Astrocyte (in vitro differentiated cells and primary cell): ENCODE measurements around the gene ZDHHC14. TPM values are rescaled to one million over a fixed set of nuclear protein-coding genes. Genes with fewer than 3 reads are reported as not detected.

ENCODE experiments used
- DNase-seq: peaks from one replicate; pipeline ENCODE4 v3.0.0-alpha.2; 2010; ENCODE audit warnings: low read depth
- FAIRE-seq: peaks from 2 replicates; lab custom pipeline; 2011; peaks lifted over from hg19 to GRCh38; lab: Jason Lieb, UNC
- H2AFZ ChIP-seq: 2 replicates; pipeline ENCODE4 v1.6.0; 2012; ENCODE audit warnings: low read depth, low read length, inconsistent platforms
- H3K27ac ChIP-seq: 2 replicates; pipeline ENCODE4 v1.5.1; 2011; ENCODE audit warnings: low read depth, low read length, inconsistent platforms
- H3K27me3 ChIP-seq: 2 replicates; pipeline ENCODE4 v1.6.0; 2011; ENCODE audit warnings: low read length, inconsistent platforms; ENCODE audit not compliant: insufficient read depth
- H3K36me3 ChIP-seq: 2 replicates; pipeline ENCODE4 v1.5.1; 2011; ENCODE audit warnings: low read length, inconsistent platforms; ENCODE audit not compliant: insufficient read depth
- H3K4me1 ChIP-seq: 2 replicates; pipeline ENCODE4 v1.5.1; 2011; ENCODE audit warnings: low read length, inconsistent platforms; ENCODE audit not compliant: insufficient read depth
- H3K4me2 ChIP-seq: 2 replicates; pipeline ENCODE4 v1.6.0; 2012; ENCODE audit warnings: low read length, inconsistent platforms
- H3K4me3 ChIP-seq: 2 replicates; pipeline ENCODE4 v1.5.1; 2011; ENCODE audit warnings: low read depth, mild to moderate bottlenecking, low read length, inconsistent platforms; ENCODE audit not compliant: insufficient read depth
- H3K79me2 ChIP-seq: 2 replicates; pipeline ENCODE4 v1.6.0; 2012; ENCODE audit warnings: mild to moderate bottlenecking, low read length, inconsistent platforms; ENCODE audit not compliant: insufficient read depth
- H3K9ac ChIP-seq: 2 replicates; pipeline ENCODE4 v1.6.0; 2012; ENCODE audit warnings: mild to moderate bottlenecking, low read length, inconsistent platforms
- H3K9me3 ChIP-seq: 2 replicates; pipeline ENCODE4 v1.5.1; 2012; ENCODE audit warnings: low read depth, mild to moderate bottlenecking, low read length, inconsistent platforms; ENCODE audit not compliant: insufficient read depth
- H4K20me1 ChIP-seq: 2 replicates; pipeline ENCODE4 v1.6.0; 2012; ENCODE audit warnings: low read length, inconsistent platforms; ENCODE audit not compliant: insufficient read depth
- H3K27ac Mint-ChIP-seq: one replicate; pipeline ENCODE4 v1.8.0; 2021; ENCODE audit warnings: mild to moderate bottlenecking, mixed read lengths; ENCODE audit not compliant: unreplicated experiment
- H3K27me3 Mint-ChIP-seq: one replicate; pipeline ENCODE4 v1.8.0; 2021; ENCODE audit warnings: low read depth, mixed read lengths; ENCODE audit not compliant: unreplicated experiment
- H3K36me3 Mint-ChIP-seq: one replicate; pipeline ENCODE4 v1.8.0; 2021; ENCODE audit warnings: low read depth, mixed read lengths; ENCODE audit not compliant: unreplicated experiment
- H3K4me1 Mint-ChIP-seq: one replicate; pipeline ENCODE4 v1.8.0; 2021; ENCODE audit warnings: low read depth, mixed read lengths; ENCODE audit not compliant: unreplicated experiment
- H3K4me3 Mint-ChIP-seq: one replicate; pipeline ENCODE4 v1.8.0; 2021; ENCODE audit warnings: mild to moderate bottlenecking, moderate library complexity, mixed read lengths; ENCODE audit not compliant: unreplicated experiment
- H3K9me3 Mint-ChIP-seq: one replicate; pipeline ENCODE4 v1.8.0; 2021; ENCODE audit warnings: mild to moderate bottlenecking, mixed read lengths; ENCODE audit not compliant: unreplicated experiment
- CTCF ChIP-seq: IDR thresholded peaks from 2 replicates; pipeline ENCODE4 v1.5.1; 2011; ENCODE audit warnings: low read depth, mild to moderate bottlenecking, inconsistent platforms, low read length, moderate library complexity; ENCODE audit not compliant: insufficient read depth
- EZH2 ChIP-seq: IDR thresholded peaks from 2 replicates; pipeline ENCODE4 v1.6.1; 2012; ENCODE audit warnings: mild to moderate bottlenecking, low read length, inconsistent platforms; ENCODE audit not compliant: insufficient read depth
- total RNA-seq: library from RNA; stranded (reverse); gene quantifications from 2 replicates; pipeline ENCODE4 v1.2.1, GENCODE V29; 2021

The ZDHHC14 gene
- total RNA-seq, 1 donor from 2014 or later, result 7.2 TPM

GRCh38 chr6:157488058-157488457 lies 107.1 kb downstream of the ZDHHC14 start:
- no peak overlapping the region for H3K27ac ChIP-seq
- Mint-ChIP-seq H3K4me3 (no peak overlapping the region), H3K4me1 (no peaks in the 10 kb centered on the region), H3K36me3 (no peaks in the 10 kb centered on the region), H3K27ac (no peak overlapping the region), H3K9me3 (peaks cover 4% of the 10 kb centered on the region), H3K27me3 (peaks cover 26% of the 10 kb centered on the region)
- no peak overlapping the region for H3K9ac ChIP-seq
- H3K27me3 ChIP-seq, result no peaks in the 10 kb centered on the region
- no peak overlapping the region for H2AFZ ChIP-seq
- H3K36me3 ChIP-seq, result no peaks in the 10 kb centered on the region
- H3K4me3 ChIP-seq, result no peak overlapping the region
- no peak for FAIRE-seq
- no peaks in the 10 kb centered on the region for H3K9me3 ChIP-seq
- no peaks in the 10 kb centered on the region for H3K79me2 ChIP-seq
- no peaks in the 10 kb centered on the region for H3K4me1 ChIP-seq
- H4K20me1 ChIP-seq, result peaks cover 4% of the 10 kb centered on the region
- H3K4me2 ChIP-seq, result no peak overlapping the region
- TF ChIP-seq CTCF (no peak), EZH2 (no peak)
- DNase-seq, result no peak

GRCh38 chr6:157488716-157489118 lies 107.7 kb downstream of the ZDHHC14 start:
- Histone ChIP-seq H3K4me3 (no peak overlapping the region), H3K9me3 (no peaks in the 10 kb centered on the region), H3K4me1 (no peaks in the 10 kb centered on the region), H3K4me2 (no peak overlapping the region), H3K9ac (no peak overlapping the region), H3K36me3 (no peaks in the 10 kb centered on the region), H4K20me1 (peaks cover 4% of the 10 kb centered on the region), H3K27me3 (no peaks in the 10 kb centered on the region), H3K27ac (no peak overlapping the region), H2AFZ (no peak overlapping the region), H3K79me2 (no peaks in the 10 kb centered on the region)
- TF ChIP-seq EZH2 (no peak), CTCF (no peak)
- Mint-ChIP-seq H3K9me3 (peaks cover 4% of the 10 kb centered on the region), H3K36me3 (no peaks in the 10 kb centered on the region), H3K4me1 (no peaks in the 10 kb centered on the region), H3K4me3 (no peak overlapping the region), H3K27ac (no peak overlapping the region), H3K27me3 (peaks cover 26% of the 10 kb centered on the region)
- DNase-seq, result no peak
- no peak for FAIRE-seq

GRCh38 chr6:157490611-157491269 lies 109.8 kb downstream of the ZDHHC14 start:
- TF ChIP-seq CTCF (no peak), EZH2 (no peak)
- Histone ChIP-seq H3K4me2 (no peak overlapping the region), H2AFZ (no peak overlapping the region), H3K9me3 (no peaks in the 10 kb centered on the region), H3K27ac (no peak overlapping the region), H3K9ac (no peak overlapping the region), H3K36me3 (no peaks in the 10 kb centered on the region), H3K79me2 (no peaks in the 10 kb centered on the region), H3K4me1 (no peaks in the 10 kb centered on the region), H3K27me3 (no peaks in the 10 kb centered on the region), H4K20me1 (peaks cover 4% of the 10 kb centered on the region), H3K4me3 (no peak overlapping the region)
- Mint-ChIP-seq H3K27me3 (peaks cover 26% of the 10 kb centered on the region), H3K27ac (no peak overlapping the region), H3K4me3 (no peak overlapping the region), H3K36me3 (no peaks in the 10 kb centered on the region), H3K9me3 (peaks cover 4% of the 10 kb centered on the region), H3K4me1 (no peaks in the 10 kb centered on the region)
- DNase-seq (no peak), FAIRE-seq (no peak)
